Ramos (cell line): ENCODE results near the gene FRK.

Source experiments
- in situ Hi-C: fragments of 300-500 bp; cut with MboI; formaldehyde crosslinking; loops from one replicate; pipeline ENCODE4 v1.14.3; 2022; ENCODE audit warnings: low sequenced_read_pairs; ENCODE audit not compliant: unreplicated experiment

Gene FRK

GRCh38 chr6:116012471-116012949 is 48.2 kb downstream of the FRK start:
- in situ Hi-C loops = loop anchor here (10.0 kb wide), 1 partner anchor 82 kb away; no protein-coding TSS in a partner anchor

- in situ Hi-C loops = loop anchor here (10.0 kb wide), 1 partner anchor 83 kb away; no protein-coding TSS in a partner anchor
Observed at GRCh38 chr6:116011520-116011919, 49.2 kb downstream of the FRK start.

GRCh38 chr6:116010790-116011401 is 49.8 kb downstream of the FRK start:
- in situ Hi-C loops = loop anchor here (10.0 kb wide), 1 partner anchor 84 kb away; no protein-coding TSS in a partner anchor

- in situ Hi-C loops = loop anchor here (10.0 kb wide), 1 partner anchor 84 kb away; no protein-coding TSS in a partner anchor
Observed at GRCh38 chr6:116010386-116010785, 50.3 kb downstream of the FRK start.

GRCh38 chr6:116008470-116009243 is 52.0 kb downstream of the FRK start:
- in situ Hi-C loops = no loop called here

GRCh38 chr6:116004841-116005815 is 55.6 kb downstream of the FRK start:
- in situ Hi-C loops = no loop called here

- in situ Hi-C loops = no loop called here
Observed at GRCh38 chr6:116003668-116004067, 57.0 kb downstream of the FRK start.

- in situ Hi-C loops = no loop called here
Observed at GRCh38 chr6:116002756-116003155, 57.9 kb downstream of the FRK start.

- in situ Hi-C loops = no loop called here
Observed at GRCh38 chr6:115999235-115999634, 61.5 kb downstream of the FRK start.

GRCh38 chr6:115997990-115998585 is 62.6 kb downstream of the FRK start:
- in situ Hi-C loops = no loop called here

- in situ Hi-C loops = no loop called here
Observed at GRCh38 chr6:115986026-115986425, 74.7 kb downstream of the FRK start.

GRCh38 chr6:115984809-115985208 is 75.9 kb downstream of the FRK start:
- in situ Hi-C loops = no loop called here

GRCh38 chr6:115983998-115984397 is 76.7 kb downstream of the FRK start:
- in situ Hi-C loops = no loop called here

- in situ Hi-C loops = no loop called here
Observed at GRCh38 chr6:115982453-115982852, 78.2 kb downstream of the FRK start.

- in situ Hi-C loops = no loop called here
Observed at GRCh38 chr6:115977220-115977619, 83.5 kb downstream of the FRK start.

GRCh38 chr6:115976321-115976870 is 84.3 kb downstream of the FRK start:
- in situ Hi-C loops = no loop called here

GRCh38 chr6:115972679-115973078 is 88.0 kb downstream of the FRK start:
- in situ Hi-C loops = no loop called here

GRCh38 chr6:115971785-115972184 is 88.9 kb downstream of the FRK start:
- in situ Hi-C loops = no loop called here

GRCh38 chr6:115969930-115970273 is 90.8 kb downstream of the FRK start:
- in situ Hi-C loops = no loop called here
